MCF 10A (cell line): ENCODE data around the gene PPP3CA. TPM values are rescaled to one million over a fixed set of nuclear protein-coding genes. Genes with fewer than 3 reads are reported as not detected.

Source experiments
- Bru-seq: library from RNA; stranded (reverse); fragments of 400-500 nt; gene quantifications from one replicate; lab custom pipeline; 2021; lab: Mats Ljungman, UMichigan
- BruChase-seq, 2 experiments: library from RNA; stranded (reverse); fragments of 400-500 nt; gene quantifications; one replicate each; lab custom pipeline; 2021; lab: Mats Ljungman, UMichigan
- BruUV-seq: library from RNA; stranded (reverse); fragments of 400-500 nt; replicated peaks from 2 replicates; lab custom pipeline; 2021; lab: Mats Ljungman, UMichigan
- CTCF ChIA-PET: fragments of 300-600 bp; sonication (Branson Sonifier 250); formaldehyde crosslinking; extraction: SDS; loops from one replicate; lab custom pipeline; 2021; ENCODE audit warnings: antibody characterized with exemption, inconsistent platforms; lab: Yijun Ruan, JAX
- POLR2A ChIA-PET: fragments of 300-600, 350-650 bp; sonication (Branson Sonifier 250); formaldehyde crosslinking; extraction: SDS; loops from one replicate; lab custom pipeline; 2020; ENCODE audit warnings: antibody characterized with exemption, inconsistent platforms; lab: Yijun Ruan, JAX
- DNase-seq: peaks from one replicate; pipeline ENCODE4 v3.0.0-alpha.2; 2018; ENCODE audit not compliant: unreplicated experiment
- H3K27ac Mint-ChIP-seq: one replicate; pipeline ENCODE4 v1.8.0; 2022; ENCODE audit warnings: mild to moderate bottlenecking, low read depth, mixed read lengths; ENCODE audit not compliant: unreplicated experiment
- H3K27me3 Mint-ChIP-seq: one replicate; pipeline ENCODE4 v1.8.0; 2022; ENCODE audit warnings: mixed read lengths; ENCODE audit not compliant: insufficient read depth, unreplicated experiment
- H3K36me3 Mint-ChIP-seq: one replicate; pipeline ENCODE4 v1.8.0; 2022; ENCODE audit warnings: mild to moderate bottlenecking, moderate library complexity, mixed read lengths; ENCODE audit not compliant: insufficient read depth, unreplicated experiment
- H3K4me1 Mint-ChIP-seq: one replicate; pipeline ENCODE4 v1.8.0; 2022; ENCODE audit warnings: mixed read lengths; ENCODE audit not compliant: insufficient read depth, unreplicated experiment
- H3K4me3 Mint-ChIP-seq: one replicate; pipeline ENCODE4 v1.8.0; 2022; ENCODE audit warnings: mild to moderate bottlenecking, moderate library complexity, mixed read lengths; ENCODE audit not compliant: unreplicated experiment
- H3K9me3 Mint-ChIP-seq: one replicate; pipeline ENCODE4 v1.8.0; 2022; ENCODE audit warnings: mixed read lengths; ENCODE audit not compliant: unreplicated experiment
- intact Hi-C: fragments of 100-400 bp; cut with micrococcal nuclease; formaldehyde crosslinking; loops from 2 replicates; pipeline ENCODE4 v1.14.1; 2022
- long read RNA-seq: library from polyadenylated mRNA; stranded (forward); transcript quantifications from one replicate; pipeline ENCODE4 v2.0.0, GENCODE V29; 2022
- total RNA-seq: library from RNA; stranded (reverse); gene quantifications from 2 replicates; pipeline ENCODE4 v1.2.3, GENCODE V29; 2022
- TF ChIP-seq, protein P1 (sequence below): fragments of 200-600 bp; IDR thresholded peaks from one replicate; pipeline ENCODE4 v1.8.0; 2022; ENCODE audit warnings: antibody characterized with exemption, mild to moderate bottlenecking; ENCODE audit not compliant: unreplicated experiment

PPP3CA gene
- 53.7 and 73.0 TPM in 2 replicates for total RNA-seq
- Bru-seq, nascent RNA, result percentile 88 among the genes with signal in this experiment
- percentile 72 among the genes with signal in this experiment for BruChase-seq, experiment 1, labeled RNA remaining after a 6-hour chase
- BruChase-seq, experiment 2, labeled RNA remaining after a 2-hour chase, result percentile 74 among the genes with signal in this experiment
- long read RNA-seq, transcript PPP3CA-202 (13 exons, 3,604 nt), result major isoform, 58 of 80 reads
- long read RNA-seq, partial matches to known transcripts, result 8 of 80 reads
- long read RNA-seq, other reads (novel, unspliced or antisense), result 14 of 80 reads

DNA sequence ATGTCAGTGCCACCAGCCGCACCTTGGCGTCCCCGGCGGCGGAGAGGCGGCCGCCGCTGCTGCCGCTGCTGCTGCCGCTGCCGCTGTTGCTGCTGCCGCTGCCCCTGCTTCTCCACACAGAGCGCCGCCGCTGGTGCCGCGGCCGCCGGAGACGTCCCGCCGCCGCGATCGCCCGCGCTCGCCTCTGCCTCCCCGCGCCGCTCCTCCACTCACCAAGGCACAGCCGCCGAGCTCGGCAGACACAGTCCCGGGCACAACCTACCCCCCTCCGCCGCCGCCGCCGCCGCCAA, at the start of gene PPP3CA:
PPP3CA (minus strand) TSS at position 260 of the 290 bp plus-strand sequence.
- H3K27me3 Mint-ChIP-seq, result no peaks in the 10 kb centered on the region
- no peaks in the 10 kb centered on the region for H3K36me3 Mint-ChIP-seq
- no TSS peak for BruUV-seq
- ChIA-PET CTCF (interaction anchor here (0.6 to 1.1 kb wide), 6 partner anchors 27 to 1269 kb away, joined by 3 to 5 read pairs (median 4); no protein-coding TSS in a partner anchor), POLR2A (interaction anchor here (0.6 to 5.8 kb wide), 51 partner anchors 9 to 1672 kb away, joined by 3 to 49 read pairs (median 5); no protein-coding TSS in a partner anchor)
- TF ChIP-seq, protein P1, sequence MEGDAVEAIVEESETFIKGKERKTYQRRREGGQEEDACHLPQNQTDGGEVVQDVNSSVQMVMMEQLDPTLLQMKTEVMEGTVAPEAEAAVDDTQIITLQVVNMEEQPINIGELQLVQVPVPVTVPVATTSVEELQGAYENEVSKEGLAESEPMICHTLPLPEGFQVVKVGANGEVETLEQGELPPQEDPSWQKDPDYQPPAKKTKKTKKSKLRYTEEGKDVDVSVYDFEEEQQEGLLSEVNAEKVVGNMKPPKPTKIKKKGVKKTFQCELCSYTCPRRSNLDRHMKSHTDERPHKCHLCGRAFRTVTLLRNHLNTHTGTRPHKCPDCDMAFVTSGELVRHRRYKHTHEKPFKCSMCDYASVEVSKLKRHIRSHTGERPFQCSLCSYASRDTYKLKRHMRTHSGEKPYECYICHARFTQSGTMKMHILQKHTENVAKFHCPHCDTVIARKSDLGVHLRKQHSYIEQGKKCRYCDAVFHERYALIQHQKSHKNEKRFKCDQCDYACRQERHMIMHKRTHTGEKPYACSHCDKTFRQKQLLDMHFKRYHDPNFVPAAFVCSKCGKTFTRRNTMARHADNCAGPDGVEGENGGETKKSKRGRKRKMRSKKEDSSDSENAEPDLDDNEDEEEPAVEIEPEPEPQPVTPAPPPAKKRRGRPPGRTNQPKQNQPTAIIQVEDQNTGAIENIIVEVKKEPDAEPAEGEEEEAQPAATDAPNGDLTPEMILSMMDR, result no peak
- intact Hi-C loops, result loop anchor here (1.0 to 10.0 kb wide), 11 partner anchors 115 to 1252 kb away; no protein-coding TSS in a partner anchor
- peak within 1 kb of the TSS; percentile 96 for H3K27ac Mint-ChIP-seq
- H3K4me3 Mint-ChIP-seq, result peak within 1 kb of the TSS; percentile 90
- peaks cover 37% of the 10 kb centered on the region for H3K4me1 Mint-ChIP-seq
- no peak for DNase-seq
- H3K9me3 Mint-ChIP-seq, result no peaks in the 10 kb centered on the region

DNA sequence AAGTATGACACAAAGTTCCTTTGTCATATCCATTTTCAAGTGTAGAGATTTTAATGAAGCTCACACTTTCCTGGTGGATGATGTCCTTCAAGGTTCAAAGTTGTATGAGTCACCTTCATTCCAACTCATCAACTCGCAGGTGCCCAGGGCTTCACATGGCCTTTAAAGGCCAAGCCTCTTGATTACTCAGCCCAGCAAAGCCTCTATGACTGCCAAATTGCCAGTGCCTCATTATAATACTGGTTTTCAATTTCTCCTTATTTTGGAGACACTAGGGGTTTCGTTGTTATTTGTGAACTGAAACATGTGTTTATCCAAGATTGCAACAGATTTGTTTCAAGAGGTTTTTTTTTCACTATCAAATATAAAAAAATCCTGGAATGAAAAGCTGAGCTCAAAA, 45.9 kb upstream of the PPP3CA start:
- no TSS peak for BruUV-seq
- ChIA-PET POLR2A (interaction anchor here (0.9 to 1.9 kb wide), 2 partner anchors 45 to 322 kb away, joined by 3 to 14 read pairs; partner anchors contain the start of gene PPP3CA), CTCF (interaction anchor here (0.7 kb wide), 1 partner anchor 83 kb away, joined by 3 read pairs; no protein-coding TSS in a partner anchor)
- DNase-seq, result peak; percentile 85
- no peaks in the 10 kb centered on the region for H3K36me3 Mint-ChIP-seq
- intact Hi-C loops, result no loop called here
- peak overlapping the region; percentile 76 for H3K27ac Mint-ChIP-seq
- no peaks in the 10 kb centered on the region for H3K9me3 Mint-ChIP-seq
- H3K27me3 Mint-ChIP-seq, result no peaks in the 10 kb centered on the region
- H3K4me3 Mint-ChIP-seq, result no peak overlapping the region
- H3K4me1 Mint-ChIP-seq, result no peaks in the 10 kb centered on the region
- TF ChIP-seq, protein P1, result no peak

DNA sequence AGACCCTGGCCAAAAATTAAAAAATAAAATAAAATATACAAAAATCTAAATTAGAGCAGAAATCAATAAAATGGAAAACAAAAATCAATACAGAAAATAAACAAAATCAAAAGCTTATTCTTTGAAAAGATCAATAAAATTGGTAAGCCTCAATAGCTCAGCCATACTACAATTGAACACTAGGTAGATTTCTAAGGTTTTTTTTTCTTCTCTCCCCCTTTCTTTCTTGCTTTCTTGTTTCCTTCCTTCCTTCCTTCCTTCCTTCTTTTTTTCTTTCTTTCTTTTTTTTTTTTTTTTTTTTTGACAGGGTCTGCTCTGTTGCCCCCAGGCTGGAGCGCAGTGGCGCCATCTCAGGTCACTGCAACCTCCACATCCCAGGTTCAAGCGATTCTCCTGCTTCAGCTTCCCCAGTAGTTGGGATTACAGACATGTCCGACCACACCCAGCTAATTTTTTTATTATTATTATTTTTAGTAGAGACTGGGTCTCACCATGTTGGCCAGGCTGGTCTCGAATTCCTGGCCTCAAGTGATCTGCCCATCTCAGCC, 23.4 kb upstream of the PPP3CA start:
- no peaks in the 10 kb centered on the region for H3K36me3 Mint-ChIP-seq
- DNase-seq, result no peak
- intact Hi-C loops, result no loop called here
- TF ChIP-seq, protein P1, result no peak
- peaks cover 8% of the 10 kb centered on the region for H3K9me3 Mint-ChIP-seq
- no TSS peak for BruUV-seq
- ChIA-PET CTCF (interaction anchor here (0.6 kb wide), 1 partner anchor 49 kb away, joined by 3 read pairs; no protein-coding TSS in a partner anchor), POLR2A (interaction anchor here (0.6 kb wide), 1 partner anchor 97 kb away, joined by 3 read pairs; no protein-coding TSS in a partner anchor)
- H3K4me1 Mint-ChIP-seq, result peaks cover 26% of the 10 kb centered on the region
- H3K27ac Mint-ChIP-seq, result no peak overlapping the region
- no peak overlapping the region for H3K4me3 Mint-ChIP-seq
- H3K27me3 Mint-ChIP-seq, result no peaks in the 10 kb centered on the region

DNA sequence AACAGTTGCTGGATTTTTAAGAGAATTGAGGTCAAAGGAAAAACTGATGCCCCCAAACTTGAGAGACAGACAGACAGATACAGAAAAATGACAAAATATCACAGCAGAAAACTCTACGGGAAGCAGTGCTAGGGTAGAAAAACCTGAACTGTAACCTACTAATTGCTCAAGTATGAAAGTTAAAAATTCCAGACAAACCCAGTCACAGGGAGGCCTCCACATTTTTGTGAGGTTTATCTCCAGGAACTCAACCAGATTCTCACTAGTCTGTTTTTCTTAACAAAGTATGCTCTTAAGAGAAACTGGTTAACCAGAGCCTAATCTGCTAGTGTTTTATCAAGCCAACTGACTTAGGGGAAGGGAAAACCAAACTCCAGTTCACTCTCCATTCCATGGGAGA, 19.9 kb upstream of the PPP3CA start:
- TF ChIP-seq, protein P1, result no peak
- BruUV-seq, result no TSS peak
- Mint-ChIP-seq H3K9me3 (peaks cover 8% of the 10 kb centered on the region), H3K27ac (peak overlapping the region; percentile 85), H3K27me3 (no peaks in the 10 kb centered on the region), H3K4me1 (peaks cover 18% of the 10 kb centered on the region), H3K36me3 (no peaks in the 10 kb centered on the region), H3K4me3 (no peak overlapping the region)
- peak; percentile 16 for DNase-seq
- POLR2A ChIA-PET, result interaction anchor here (1.9 kb wide), 1 partner anchor 10 kb away, joined by 10 read pairs; no protein-coding TSS in a partner anchor
- CTCF ChIA-PET, result interaction anchor here (0.9 kb wide), 1 partner anchor 363 kb away, joined by 5 read pairs; no protein-coding TSS in a partner anchor
- intact Hi-C loops, result no loop called here
